Activated CD4-positive, alpha-beta memory T cell treated with anti-CD3 and anti-CD28 coated beads for 36 hours (primary cell): ENCODE results near the gene TBCD. TPM values are rescaled to one million over a fixed set of nuclear protein-coding genes. Genes with fewer than 3 reads are reported as not detected.

ENCODE experiments used
- CTCF ChIA-PET: fragments of 350-600 bp; sonication (Branson Sonifier 250); formaldehyde crosslinking; loops from one replicate; lab custom pipeline; 2021; ENCODE audit warnings: antibody characterized with exemption, inconsistent platforms; lab: Charles Lee
- POLR2A ChIA-PET: fragments of 350-600 bp; sonication (Branson Sonifier 250); formaldehyde crosslinking; loops from one replicate; lab custom pipeline; 2021; ENCODE audit warnings: antibody characterized with exemption; lab: Charles Lee
- DNase-seq: peaks from one replicate; pipeline ENCODE4 v3.0.0-alpha.2; 2020
- H3K27ac Mint-ChIP-seq: one replicate; pipeline ENCODE4 v1.8.0; 2021; ENCODE audit warnings: mixed read lengths
- H3K27me3 Mint-ChIP-seq: one replicate; pipeline ENCODE4 v1.8.0; 2021; ENCODE audit warnings: mixed read lengths
- H3K36me3 Mint-ChIP-seq: one replicate; pipeline ENCODE4 v1.8.0; 2021; ENCODE audit warnings: mixed read lengths
- H3K4me1 Mint-ChIP-seq: one replicate; pipeline ENCODE4 v1.8.0; 2021; ENCODE audit warnings: low read depth, mixed read lengths
- H3K4me3 Mint-ChIP-seq: one replicate; pipeline ENCODE4 v1.8.0; 2021; ENCODE audit warnings: mild to moderate bottlenecking, mixed read lengths
- H3K9me3 Mint-ChIP-seq: one replicate; pipeline ENCODE4 v1.8.0; 2021; ENCODE audit warnings: mixed read lengths
- intact Hi-C: fragments of 100-400 bp; cut with micrococcal nuclease; formaldehyde crosslinking; loops from one replicate; pipeline ENCODE4 v1.15.1; 2023
- total RNA-seq, 2 experiments: library from RNA; stranded (reverse); gene quantifications; one replicate each; pipeline ENCODE4 v1.2.3, GENCODE V29; 2021

The TBCD gene
- total RNA-seq, 2 experiments from 2014 or later, result 97.0 to 98.2 TPM

GRCh38 chr17:82930924-82931698 is 179.2 kb downstream of the TBCD start:
- peaks cover 37% of the 10 kb centered on the region for H3K36me3 Mint-ChIP-seq
- DNase-seq, result no peak
- no peak overlapping the region for H3K27ac Mint-ChIP-seq
- H3K4me3 Mint-ChIP-seq, result no peak overlapping the region
- intact Hi-C loops, result no loop called here
- ChIA-PET CTCF (interaction anchor here (1.8 kb wide), 1 partner anchor 13 kb away, joined by 4 read pairs; no protein-coding TSS in a partner anchor), POLR2A (no interaction called here)
- no peaks in the 10 kb centered on the region for H3K27me3 Mint-ChIP-seq
- no peaks in the 10 kb centered on the region for H3K4me1 Mint-ChIP-seq
- H3K9me3 Mint-ChIP-seq, result no peaks in the 10 kb centered on the region

GRCh38 chr17:82931699-82932517 is 180.0 kb downstream of the TBCD start:
- Mint-ChIP-seq H3K4me3 (no peak overlapping the region), H3K27ac (no peak overlapping the region), H3K9me3 (no peaks in the 10 kb centered on the region), H3K4me1 (no peaks in the 10 kb centered on the region), H3K27me3 (no peaks in the 10 kb centered on the region), H3K36me3 (peaks cover 31% of the 10 kb centered on the region)
- CTCF ChIA-PET, result interaction anchor here (1.0 to 1.8 kb wide), 2 partner anchors 14 to 18 kb away, joined by 3 to 4 read pairs; no protein-coding TSS in a partner anchor
- POLR2A ChIA-PET, result no interaction called here
- DNase-seq, result no peak
- intact Hi-C loops, result no loop called here

GRCh38 chr17:82932518-82933310 is 180.8 kb downstream of the TBCD start:
- peaks cover 25% of the 10 kb centered on the region for H3K36me3 Mint-ChIP-seq
- H3K4me3 Mint-ChIP-seq, result no peak overlapping the region
- no peaks in the 10 kb centered on the region for H3K27me3 Mint-ChIP-seq
- no peaks in the 10 kb centered on the region for H3K9me3 Mint-ChIP-seq
- ChIA-PET CTCF (interaction anchor here (0.6 to 1.8 kb wide), 3 partner anchors 15 to 31 kb away, joined by 3 to 4 read pairs (median 4); no protein-coding TSS in a partner anchor), POLR2A (interaction anchor here (0.6 kb wide), 1 partner anchor 143 kb away, joined by 3 read pairs; no protein-coding TSS in a partner anchor)
- no peak for DNase-seq
- H3K27ac Mint-ChIP-seq, result no peak overlapping the region
- intact Hi-C loops, result no loop called here
- no peaks in the 10 kb centered on the region for H3K4me1 Mint-ChIP-seq

GRCh38 chr17:82933911-82934310 is 182.0 kb downstream of the TBCD start:
- H3K27ac Mint-ChIP-seq, result no peak overlapping the region
- POLR2A ChIA-PET, result no interaction called here
- H3K36me3 Mint-ChIP-seq, result peaks cover 32% of the 10 kb centered on the region
- H3K4me1 Mint-ChIP-seq, result no peaks in the 10 kb centered on the region
- intact Hi-C loops, result no loop called here
- H3K9me3 Mint-ChIP-seq, result no peaks in the 10 kb centered on the region
- CTCF ChIA-PET, result no interaction called here
- H3K4me3 Mint-ChIP-seq, result no peak overlapping the region
- no peaks in the 10 kb centered on the region for H3K27me3 Mint-ChIP-seq
- no peak for DNase-seq

- peaks cover 34% of the 10 kb centered on the region for H3K36me3 Mint-ChIP-seq
- CTCF ChIA-PET, result no interaction called here
- POLR2A ChIA-PET, result no interaction called here
- no peak for DNase-seq
- no peak overlapping the region for H3K4me3 Mint-ChIP-seq
- no peaks in the 10 kb centered on the region for H3K27me3 Mint-ChIP-seq
- no peaks in the 10 kb centered on the region for H3K9me3 Mint-ChIP-seq
- intact Hi-C loops, result no loop called here
- no peak overlapping the region for H3K27ac Mint-ChIP-seq
- H3K4me1 Mint-ChIP-seq, result no peaks in the 10 kb centered on the region
These were observed 184.3 kb downstream of the TBCD start for GRCh38 chr17:82935966-82936767.

- Mint-ChIP-seq H3K4me3 (no peak overlapping the region), H3K27me3 (no peaks in the 10 kb centered on the region), H3K4me1 (no peaks in the 10 kb centered on the region), H3K27ac (no peak overlapping the region), H3K36me3 (peaks cover 30% of the 10 kb centered on the region), H3K9me3 (no peaks in the 10 kb centered on the region)
- POLR2A ChIA-PET, result no interaction called here
- DNase-seq, result no peak
- CTCF ChIA-PET, result no interaction called here
- intact Hi-C loops, result no loop called here
These were observed 184.9 kb downstream of the TBCD start for GRCh38 chr17:82936768-82937171.

GRCh38 chr17:82937411-82938371 is 185.8 kb downstream of the TBCD start:
- intact Hi-C loops, result no loop called here
- no peak for DNase-seq
- Mint-ChIP-seq H3K36me3 (peaks cover 36% of the 10 kb centered on the region), H3K9me3 (no peaks in the 10 kb centered on the region), H3K4me3 (no peak overlapping the region), H3K27me3 (no peaks in the 10 kb centered on the region), H3K4me1 (no peaks in the 10 kb centered on the region), H3K27ac (no peak overlapping the region)
- ChIA-PET CTCF (no interaction called here), POLR2A (no interaction called here)

GRCh38 chr17:82938486-82938872 is 186.6 kb downstream of the TBCD start:
- Mint-ChIP-seq H3K27ac (no peak overlapping the region), H3K36me3 (peaks cover 42% of the 10 kb centered on the region), H3K27me3 (no peaks in the 10 kb centered on the region), H3K4me1 (no peaks in the 10 kb centered on the region), H3K4me3 (no peak overlapping the region), H3K9me3 (no peaks in the 10 kb centered on the region)
- ChIA-PET CTCF (no interaction called here), POLR2A (no interaction called here)
- intact Hi-C loops, result no loop called here
- DNase-seq, result no peak

GRCh38 chr17:82938873-82939620 is 187.2 kb downstream of the TBCD start:
- Mint-ChIP-seq H3K4me1 (no peaks in the 10 kb centered on the region), H3K36me3 (peaks cover 46% of the 10 kb centered on the region), H3K9me3 (peaks cover 4% of the 10 kb centered on the region), H3K27ac (no peak overlapping the region), H3K4me3 (no peak overlapping the region), H3K27me3 (no peaks in the 10 kb centered on the region)
- DNase-seq, result no peak
- ChIA-PET CTCF (no interaction called here), POLR2A (no interaction called here)
- intact Hi-C loops, result no loop called here

GRCh38 chr17:82939621-82940135 is 187.8 kb downstream of the TBCD start:
- intact Hi-C loops, result no loop called here
- Mint-ChIP-seq H3K27ac (no peak overlapping the region), H3K36me3 (peaks cover 53% of the 10 kb centered on the region), H3K4me1 (no peaks in the 10 kb centered on the region), H3K27me3 (no peaks in the 10 kb centered on the region), H3K4me3 (no peak overlapping the region), H3K9me3 (peaks cover 10% of the 10 kb centered on the region)
- ChIA-PET CTCF (no interaction called here), POLR2A (no interaction called here)
- no peak for DNase-seq
